Naive B cell (primary cell): ENCODE results near the gene GLRA1. TPM values are rescaled to one million over a fixed set of nuclear protein-coding genes. Genes with fewer than 3 reads are reported as not detected.

Experiments
- ATAC-seq, 2 donors: fragments of 150-1000 bp; cut with Tn5 transposase; 2 replicates each; pipeline ENCODE4 v1.10.0; 2021; ENCODE audit warnings: low read depth in 2 of 2, mild to moderate bottlenecking in 2 of 2, moderate library complexity in 2 of 2
- DNase-seq: peaks from one replicate; pipeline ENCODE4 v3.0.0; 2022
- H3K27ac Mint-ChIP-seq, 6 donors: one replicate each; pipeline ENCODE4 v1.8.0; 2020 to 2022; ENCODE audit warnings: mild to moderate bottlenecking in 6 of 6, mixed read lengths in 6 of 6, moderate library complexity in 5 of 6, inconsistent platforms in 2 of 6
- H3K27me3 Mint-ChIP-seq, 3 donors: one replicate each; pipeline ENCODE4 v1.8.0; 2021 to 2022; ENCODE audit warnings: mixed read lengths in 3 of 3, mild to moderate bottlenecking in 1 of 3
- H3K36me3 Mint-ChIP-seq, 2 donors: one replicate each; pipeline ENCODE4 v1.8.0; 2020 to 2022; ENCODE audit warnings: mixed read lengths in 2 of 2, inconsistent platforms in 1 of 2, mild to moderate bottlenecking in 1 of 2
- H3K4me1 Mint-ChIP-seq, 3 donors: one replicate each; pipeline ENCODE4 v1.8.0; 2020 to 2022; ENCODE audit warnings: mixed read lengths in 3 of 3, inconsistent platforms in 1 of 3, mild to moderate bottlenecking in 1 of 3, moderate library complexity in 1 of 3
- H3K4me3 Mint-ChIP-seq, 8 donors: one replicate each; pipeline ENCODE4 v1.8.0; 2020 to 2022; ENCODE audit warnings: mild to moderate bottlenecking in 8 of 8, mixed read lengths in 8 of 8, moderate library complexity in 8 of 8, inconsistent platforms in 2 of 8
- H3K9me3 Mint-ChIP-seq, 7 donors: one replicate each; pipeline ENCODE4 v1.8.0; 2020 to 2022; ENCODE audit warnings: mixed read lengths in 7 of 7, mild to moderate bottlenecking in 5 of 7, inconsistent platforms in 2 of 7, moderate library complexity in 1 of 7
- polyA plus RNA-seq, 6 donors: library from polyadenylated mRNA; unstranded; fragments of 300-500 nt; fragmentation: Illumina TruSeq; gene quantifications; one replicate each; pipeline ENCODE4 v1.2.3, GENCODE V29; 2021; ENCODE audit warnings: low read depth in 6 of 6

GLRA1 gene
- polyA plus RNA-seq, result not detected

GRCh38 chr5:151924564-151925301, at the start of gene GLRA1:
Gene GLRA1, minus strand, starts transcription at chr5:151924851. Its CDS starts 302 bp downstream, at chr5:151924549.
- Mint-ChIP-seq H3K4me3 (no peak within 1 kb of the TSS), H3K27ac (peak within 1 kb of the TSS in 1 of 6 donors; percentile 59), H3K36me3 (peaks cover 0 to 10% of the 10 kb centered on the region in 2 donors), H3K27me3 (peaks cover 31 to 74% (median 59%) of the 10 kb centered on the region in 3 donors), H3K9me3 (peaks cover 2 to 33% (median 10%) of the 10 kb centered on the region in 7 donors), H3K4me1 (no peaks in the 10 kb centered on the region)
- no peak for ATAC-seq
- peak; percentile 3 for DNase-seq

- Mint-ChIP-seq H3K27ac (peak overlapping the region in 1 of 6 donors; percentile 1), H3K27me3 (peaks cover 0 to 5% (median 4%) of the 10 kb centered on the region in 3 donors), H3K4me1 (no peaks in the 10 kb centered on the region), H3K36me3 (no peaks in the 10 kb centered on the region), H3K4me3 (no peak overlapping the region), H3K9me3 (peaks cover 0 to 4% (median 0%) of the 10 kb centered on the region in 7 donors)
- ATAC-seq, result no peak
- no peak for DNase-seq
These were observed 46.2 kb upstream of the GLRA1 start for GRCh38 chr5:151970885-151971284.

- no peak for DNase-seq
- Mint-ChIP-seq H3K27me3 (peaks cover 0 to 5% (median 4%) of the 10 kb centered on the region in 3 donors), H3K4me3 (no peak overlapping the region), H3K27ac (no peak overlapping the region), H3K36me3 (no peaks in the 10 kb centered on the region), H3K4me1 (no peaks in the 10 kb centered on the region), H3K9me3 (peaks cover 0 to 5% (median 0%) of the 10 kb centered on the region in 7 donors)
- no peak for ATAC-seq
These were observed 43.2 kb upstream of the GLRA1 start for GRCh38 chr5:151967865-151968264.

- no peaks in the 10 kb centered on the region for H3K36me3 Mint-ChIP-seq
- peaks cover 0 to 5% (median 0%) of the 10 kb centered on the region in 7 donors for H3K9me3 Mint-ChIP-seq
- no peaks in the 10 kb centered on the region for H3K4me1 Mint-ChIP-seq
- peaks cover 4 to 8% (median 5%) of the 10 kb centered on the region in 3 donors for H3K27me3 Mint-ChIP-seq
- H3K27ac Mint-ChIP-seq, result no peak overlapping the region
- ATAC-seq (no peak), DNase-seq (no peak)
- no peak overlapping the region for H3K4me3 Mint-ChIP-seq
These were observed 41.4 kb upstream of the GLRA1 start for GRCh38 chr5:151966046-151966445.

GRCh38 chr5:151964471-151964870, 39.8 kb upstream of the GLRA1 start:
- Mint-ChIP-seq H3K27ac (no peak overlapping the region), H3K27me3 (peaks cover 7 to 8% (median 7%) of the 10 kb centered on the region in 3 donors), H3K9me3 (peaks cover 0 to 5% (median 0%) of the 10 kb centered on the region in 7 donors), H3K4me3 (no peak overlapping the region), H3K36me3 (no peaks in the 10 kb centered on the region), H3K4me1 (no peaks in the 10 kb centered on the region)
- no peak for ATAC-seq
- DNase-seq, result no peak

- Mint-ChIP-seq H3K4me3 (no peak overlapping the region), H3K9me3 (peaks cover 0 to 5% (median 0%) of the 10 kb centered on the region in 7 donors), H3K36me3 (no peaks in the 10 kb centered on the region), H3K27me3 (peaks cover 5 to 20% (median 8%) of the 10 kb centered on the region in 3 donors), H3K4me1 (peaks cover 0 to 4% (median 0%) of the 10 kb centered on the region in 3 donors), H3K27ac (no peak overlapping the region)
- DNase-seq, result no peak
- ATAC-seq, result no peak
These were observed 36.9 kb upstream of the GLRA1 start for GRCh38 chr5:151961557-151961956.

GRCh38 chr5:151958111-151958510, 33.5 kb upstream of the GLRA1 start:
- H3K27me3 Mint-ChIP-seq, result peaks cover 5 to 33% (median 18%) of the 10 kb centered on the region in 3 donors
- peaks cover 0 to 3% (median 0%) of the 10 kb centered on the region in 7 donors for H3K9me3 Mint-ChIP-seq
- H3K27ac Mint-ChIP-seq, result peak overlapping the region in 1 of 6 donors; percentile 17
- ATAC-seq (no peak), DNase-seq (no peak)
- no peaks in the 10 kb centered on the region for H3K36me3 Mint-ChIP-seq
- peaks cover 0 to 4% (median 0%) of the 10 kb centered on the region in 3 donors for H3K4me1 Mint-ChIP-seq
- no peak overlapping the region for H3K4me3 Mint-ChIP-seq

GRCh38 chr5:151956725-151957124, 32.1 kb upstream of the GLRA1 start:
- H3K9me3 Mint-ChIP-seq, result no peaks in the 10 kb centered on the region
- H3K36me3 Mint-ChIP-seq, result no peaks in the 10 kb centered on the region
- peaks cover 0 to 4% (median 0%) of the 10 kb centered on the region in 3 donors for H3K4me1 Mint-ChIP-seq
- H3K4me3 Mint-ChIP-seq, result no peak overlapping the region
- DNase-seq, result no peak
- H3K27me3 Mint-ChIP-seq, result peaks cover 9 to 38% (median 17%) of the 10 kb centered on the region in 3 donors
- peak overlapping the region in 1 of 6 donors; percentile 17 for H3K27ac Mint-ChIP-seq
- ATAC-seq, result no peak

- Mint-ChIP-seq H3K36me3 (no peaks in the 10 kb centered on the region), H3K4me3 (no peak overlapping the region), H3K9me3 (no peaks in the 10 kb centered on the region), H3K27ac (no peak overlapping the region), H3K27me3 (peaks cover 19 to 46% (median 25%) of the 10 kb centered on the region in 3 donors), H3K4me1 (peaks cover 0 to 4% (median 0%) of the 10 kb centered on the region in 3 donors)
- ATAC-seq, result no peak
- no peak for DNase-seq
These were observed 29.6 kb upstream of the GLRA1 start for GRCh38 chr5:151954255-151954654.

- Mint-ChIP-seq H3K9me3 (no peaks in the 10 kb centered on the region), H3K27ac (no peak overlapping the region), H3K4me1 (peaks cover 0 to 4% (median 0%) of the 10 kb centered on the region in 3 donors), H3K4me3 (no peak overlapping the region), H3K36me3 (no peaks in the 10 kb centered on the region), H3K27me3 (peaks cover 23 to 47% (median 28%) of the 10 kb centered on the region in 3 donors)
- DNase-seq (no peak), ATAC-seq (no peak)
These were observed 29.2 kb upstream of the GLRA1 start for GRCh38 chr5:151953833-151954232.

- DNase-seq (no peak), ATAC-seq (no peak)
- peaks cover 30 to 41% (median 40%) of the 10 kb centered on the region in 3 donors for H3K27me3 Mint-ChIP-seq
- H3K9me3 Mint-ChIP-seq, result no peaks in the 10 kb centered on the region
- H3K27ac Mint-ChIP-seq, result no peak overlapping the region
- peaks cover 0 to 3% (median 0%) of the 10 kb centered on the region in 3 donors for H3K4me1 Mint-ChIP-seq
- H3K36me3 Mint-ChIP-seq, result no peaks in the 10 kb centered on the region
- no peak overlapping the region for H3K4me3 Mint-ChIP-seq
These were observed 27.6 kb upstream of the GLRA1 start for GRCh38 chr5:151952238-151952637.

GRCh38 chr5:151950706-151951105, 26.1 kb upstream of the GLRA1 start:
- no peak overlapping the region for H3K4me3 Mint-ChIP-seq
- peaks cover 37 to 48% (median 40%) of the 10 kb centered on the region in 3 donors for H3K27me3 Mint-ChIP-seq
- H3K27ac Mint-ChIP-seq, result no peak overlapping the region

GRCh38 chr5:151949701-151950308, 25.2 kb upstream of the GLRA1 start:
- no peaks in the 10 kb centered on the region for H3K4me1 Mint-ChIP-seq
- H3K36me3 Mint-ChIP-seq, result no peaks in the 10 kb centered on the region
- H3K27me3 Mint-ChIP-seq, result peaks cover 39 to 52% (median 44%) of the 10 kb centered on the region in 3 donors
- H3K27ac Mint-ChIP-seq, result no peak overlapping the region
- no peak overlapping the region for H3K4me3 Mint-ChIP-seq
- DNase-seq (no peak), ATAC-seq (no peak)
- H3K9me3 Mint-ChIP-seq, result peaks cover 0 to 3% (median 0%) of the 10 kb centered on the region in 7 donors

More at GRCh38 chr5:151950706-151951105, 26.1 kb upstream of the GLRA1 start:
- DNase-seq (no peak), ATAC-seq (no peak)
- Mint-ChIP-seq H3K4me1 (no peaks in the 10 kb centered on the region), H3K9me3 (no peaks in the 10 kb centered on the region), H3K36me3 (no peaks in the 10 kb centered on the region)
